ENCODE results near the gene GPC5. TPM values are rescaled to one million over a fixed set of nuclear protein-coding genes. Genes with fewer than 3 reads are reported as not detected.

Gene GPC5
- total and polyA plus RNA-seq, 3 donors from 2014 or later, result 11.5 to 81.8 (median 52.1) TPM

GRCh38 chr13:91397595-91397994, 826 bp upstream of the GPC5 start:
- Histone ChIP-seq H3K9me3 (no peaks in the 10 kb centered on the region), H3K4me3 (no peak overlapping the region), H3K4me1 (no peaks in the 10 kb centered on the region), H3K27ac (no peak overlapping the region), H3K36me3 (ENCODE audit: low read depth, missing control alignments) (no peaks in the 10 kb centered on the region), H3K27me3 (no peaks in the 10 kb centered on the region)
- DNase-seq, result no peak
- 81 to 91% methylated on average over 1 of the region's 1 CpG for WGBS, 2 donors
- intact Hi-C loops (cut with DNase I; ENCODE audit: low total_unique reads), result no loop called here
- TF ChIP-seq POLR2A (IDR thresholded peaks at IDR 0.05) (no peak), CTCF (IDR thresholded peaks at IDR 0.05) (no peak)

GRCh38 chr13:91399189-91400062, 1.0 kb downstream of the GPC5 start:
- Histone ChIP-seq H3K9me3 (no peaks in the 10 kb centered on the region), H3K36me3 (ENCODE audit: low read depth, missing control alignments) (no peaks in the 10 kb centered on the region), H3K27ac (no peak overlapping the region), H3K4me3 (peak overlapping the region; percentile 47 to 73), H3K27me3 (no peaks in the 10 kb centered on the region), H3K4me1 (no peaks in the 10 kb centered on the region)
- intact Hi-C loops (cut with DNase I; ENCODE audit: low total_unique reads), result no loop called here
- DNase-seq, result peak; percentile 22
- TF ChIP-seq POLR2A (IDR thresholded peaks at IDR 0.05) (no peak), CTCF (IDR thresholded peaks at IDR 0.05) (no peak)
- 21 to 37% methylated on average over 16 to 43 of the region's 44 CpGs for WGBS, 2 donors

- peak; percentile 17 for DNase-seq
- no peaks in the 10 kb centered on the region for H3K9me3 ChIP-seq
- 45 to 48% methylated on average over 6 of the region's 6 CpGs for WGBS, 2 donors
- H3K27ac ChIP-seq, result no peak overlapping the region
- no peaks in the 10 kb centered on the region for H3K27me3 ChIP-seq
- no peaks in the 10 kb centered on the region for H3K36me3 ChIP-seq (ENCODE audit: low read depth, missing control alignments)
- intact Hi-C loops (cut with DNase I; ENCODE audit: low total_unique reads), result no loop called here
- TF ChIP-seq POLR2A (IDR thresholded peaks at IDR 0.05) (no peak), CTCF (IDR thresholded peaks at IDR 0.05) (no peak)
- no peaks in the 10 kb centered on the region for H3K4me1 ChIP-seq
- peak overlapping the region in 1 of 2 donors; percentile 73 for H3K4me3 ChIP-seq
These were observed 1.6 kb downstream of the GPC5 start for GRCh38 chr13:91400063-91400399.

GRCh38 chr13:91400671-91401070, 2.2 kb downstream of the GPC5 start:
- H3K4me1 ChIP-seq, result no peaks in the 10 kb centered on the region
- H3K4me3 ChIP-seq, result no peak overlapping the region
- H3K9me3 ChIP-seq, result no peaks in the 10 kb centered on the region
- H3K27me3 ChIP-seq, result no peaks in the 10 kb centered on the region
- no peak for TF ChIP-seq POLR2A (IDR thresholded peaks at IDR 0.05)
- TF ChIP-seq CTCF (IDR thresholded peaks at IDR 0.05), result no peak
- WGBS, 2 donors, result 47 to 53% methylated on average over 3 of the region's 3 CpGs
- intact Hi-C loops (cut with DNase I; ENCODE audit: low total_unique reads), result no loop called here
- no peak for DNase-seq
- no peak overlapping the region for H3K27ac ChIP-seq
- H3K36me3 ChIP-seq (ENCODE audit: low read depth, missing control alignments), result no peaks in the 10 kb centered on the region

GRCh38 chr13:91401920-91402319, 3.5 kb downstream of the GPC5 start:
- no peaks in the 10 kb centered on the region for H3K9me3 ChIP-seq
- no peak overlapping the region for H3K4me3 ChIP-seq
- TF ChIP-seq CTCF (IDR thresholded peaks at IDR 0.05) (no peak), POLR2A (IDR thresholded peaks at IDR 0.05) (no peak)
- H3K4me1 ChIP-seq, result no peaks in the 10 kb centered on the region
- no peaks in the 10 kb centered on the region for H3K27me3 ChIP-seq
- H3K36me3 ChIP-seq (ENCODE audit: low read depth, missing control alignments), result no peaks in the 10 kb centered on the region
- WGBS, 2 donors, result 72 to 73% methylated on average over 2 of the region's 2 CpGs
- intact Hi-C loops (cut with DNase I; ENCODE audit: low total_unique reads), result no loop called here
- no peak overlapping the region for H3K27ac ChIP-seq
- DNase-seq, result no peak

All from testis (tissue), 3 donors.